HG03103 (cell line): ENCODE results near the gene HIPK2.
"Not testable (repeated sequence)": the region's sequence is repeated elsewhere in the genome, so short reads cannot be mapped to it uniquely, and the experiment has no call there.

Experiments used
- ATAC-seq: cut with Tn5 transposase; IDR thresholded peaks from one replicate; pipeline ENCODE4 v1.9.1; 2021; ENCODE audit warnings: low read depth; ENCODE audit not compliant: unreplicated experiment

The HIPK2 gene

DNA sequence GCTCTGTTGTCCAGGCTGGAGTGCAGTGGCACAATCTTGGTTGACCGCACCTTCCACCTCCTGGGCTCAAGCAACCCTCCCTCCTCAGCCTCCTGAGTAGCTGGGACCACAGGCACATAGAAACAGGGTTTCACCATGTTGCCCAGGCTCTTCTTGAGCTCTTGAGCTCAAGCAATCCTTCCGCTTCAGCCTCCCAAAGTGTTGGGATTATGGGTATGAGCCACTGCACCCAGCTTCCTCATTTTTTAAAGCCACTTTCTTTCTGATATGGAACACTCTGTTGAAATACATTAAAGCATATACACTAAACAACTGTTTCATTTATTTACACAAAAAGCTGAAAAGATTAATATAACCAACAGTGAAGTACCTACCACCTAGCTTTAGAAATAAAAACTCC lies 137.1 kb downstream of the HIPK2 start:
- no peak for ATAC-seq

DNA sequence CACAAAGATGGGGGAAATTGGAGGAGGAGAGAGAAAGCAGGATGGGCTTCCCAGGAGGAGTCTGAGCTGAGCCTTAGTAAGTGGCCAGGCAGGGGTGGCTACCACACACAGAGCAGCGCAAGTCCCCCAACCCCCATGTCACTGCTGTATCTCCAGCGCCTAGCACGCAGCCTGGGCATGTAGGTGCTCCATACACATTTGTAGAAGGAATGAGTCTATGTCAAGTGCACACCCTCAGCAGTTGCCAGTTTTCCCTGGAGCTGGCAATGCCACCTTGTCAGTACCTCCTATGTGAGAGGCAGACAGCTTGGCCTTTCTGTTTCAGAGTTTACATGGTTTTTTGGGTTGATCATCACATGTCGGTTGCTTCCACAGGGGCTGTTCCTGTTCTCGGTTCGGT lies 138.2 kb downstream of the HIPK2 start:
- ATAC-seq: no peak

DNA sequence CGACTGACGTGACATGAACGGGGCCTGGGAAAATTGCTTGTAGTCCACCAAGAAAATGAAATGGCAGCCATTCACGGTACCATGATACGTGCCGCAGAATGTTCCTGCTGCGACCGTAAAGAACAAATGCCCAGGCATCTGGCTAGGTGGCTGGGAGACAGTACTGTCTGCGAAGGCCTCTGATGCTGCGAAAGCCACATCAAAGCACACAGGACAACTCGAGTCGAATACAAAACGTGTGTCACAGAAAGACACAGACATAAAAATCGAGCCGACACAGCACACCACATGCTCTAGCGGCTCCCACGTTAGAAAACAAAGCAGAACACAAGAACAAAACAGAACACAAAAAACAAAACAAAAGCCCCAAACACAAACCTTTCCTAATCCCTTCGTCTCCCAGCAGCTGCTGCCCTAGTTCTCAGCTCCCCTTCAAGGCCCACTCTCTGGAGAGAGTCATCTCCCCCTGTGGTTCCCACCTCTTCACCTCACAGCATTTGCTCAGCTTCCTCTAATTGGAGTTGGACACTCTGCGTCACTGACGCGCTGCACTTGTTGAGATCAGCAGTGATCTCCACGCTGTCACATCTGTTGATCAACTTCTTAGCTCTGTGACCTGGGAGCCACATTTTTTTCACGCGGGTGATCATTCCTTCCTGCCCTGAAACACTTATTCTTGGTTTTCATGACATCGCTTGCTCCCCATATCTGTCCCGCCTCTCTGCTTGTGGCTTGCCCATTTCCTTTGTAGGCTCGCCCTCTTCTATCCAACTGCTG lies 142.1 kb downstream of the HIPK2 start:
- ATAC-seq: no peak

DNA sequence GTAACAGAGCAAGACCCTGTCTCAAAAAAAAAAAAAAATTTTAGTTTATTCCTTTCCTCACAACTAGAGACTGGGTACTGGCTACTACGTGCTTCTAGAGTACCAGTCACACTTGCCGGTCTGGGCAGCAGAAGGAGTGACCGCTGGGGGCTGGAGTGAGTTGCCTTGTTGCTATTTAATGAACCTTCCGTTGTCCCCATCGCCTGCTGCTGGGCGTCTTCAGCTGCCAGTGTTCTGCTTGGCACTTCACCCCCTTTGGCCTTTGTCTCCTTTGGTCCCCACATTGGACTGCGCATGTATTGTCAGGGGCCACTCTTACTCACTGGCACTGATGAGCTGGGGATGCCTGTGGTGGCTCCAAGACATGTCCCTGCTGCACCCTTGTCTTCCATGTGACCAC lies 143.7 kb downstream of the HIPK2 start:
- ATAC-seq: no peak

DNA sequence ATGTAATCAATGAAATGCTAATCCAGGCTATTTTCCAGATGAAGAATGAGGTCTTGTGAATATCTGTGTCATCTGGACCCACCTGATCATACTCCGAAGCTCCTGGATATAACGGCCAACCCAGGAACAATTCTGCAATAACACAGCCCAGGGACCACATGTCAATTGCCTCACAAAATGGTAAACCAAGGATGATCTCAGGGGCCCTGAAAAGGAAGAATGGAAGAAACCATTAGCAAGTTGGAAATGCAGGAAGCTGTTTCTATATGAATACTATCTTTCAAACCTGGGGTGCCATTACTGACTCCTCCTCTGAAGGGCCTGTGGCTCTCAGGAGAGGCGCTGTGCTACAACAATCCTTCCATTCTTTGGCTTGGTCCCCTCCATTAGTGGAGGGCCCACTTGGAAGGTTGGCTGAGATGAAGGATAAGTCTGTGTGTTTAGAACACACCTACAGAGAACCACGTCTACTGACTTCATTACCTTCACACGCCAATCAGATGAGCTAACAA lies 146.2 kb downstream of the HIPK2 start:
- no peak for ATAC-seq

DNA sequence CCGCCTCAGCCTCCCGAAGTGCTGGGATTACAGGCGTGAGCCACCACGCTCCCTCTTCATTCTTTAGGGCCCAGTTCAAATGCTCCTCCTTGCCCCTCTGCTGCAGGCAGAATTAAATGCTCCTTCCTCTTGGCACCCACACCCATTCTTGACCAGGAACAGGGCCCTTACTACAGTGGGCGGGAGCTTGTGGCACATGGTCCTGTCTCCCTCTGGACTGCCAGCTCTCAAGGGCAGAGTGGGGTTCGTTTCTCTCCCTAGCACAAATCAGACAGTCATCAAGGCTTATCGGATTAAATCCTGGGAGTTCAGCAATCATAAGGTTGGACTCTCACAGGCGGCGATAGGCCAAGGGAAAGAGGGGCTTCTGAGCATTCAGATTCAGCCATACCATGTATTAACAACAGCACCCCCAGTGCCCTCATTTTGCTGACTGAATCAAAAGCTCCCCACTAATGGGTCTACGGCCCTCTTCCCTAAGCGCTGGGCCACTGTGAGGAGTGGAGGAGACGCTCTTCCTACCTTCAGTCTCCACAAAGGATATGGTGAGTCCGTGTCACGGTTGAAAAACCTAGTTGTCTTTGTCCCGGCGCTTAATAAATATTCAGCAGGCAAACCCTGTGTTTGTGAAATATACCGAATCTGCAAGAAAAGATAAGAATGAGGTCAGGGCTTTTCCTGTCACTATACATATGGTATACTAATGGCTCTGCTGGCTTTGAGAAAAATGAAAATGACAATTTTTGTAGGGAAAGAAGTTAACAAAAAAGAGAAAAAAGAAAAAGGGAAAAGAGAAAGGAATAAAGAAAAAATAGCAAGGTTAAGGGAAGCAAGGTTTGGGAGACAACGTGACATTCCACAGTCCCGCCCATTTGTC lies 146.9 kb downstream of the HIPK2 start:
- no peak for ATAC-seq

DNA sequence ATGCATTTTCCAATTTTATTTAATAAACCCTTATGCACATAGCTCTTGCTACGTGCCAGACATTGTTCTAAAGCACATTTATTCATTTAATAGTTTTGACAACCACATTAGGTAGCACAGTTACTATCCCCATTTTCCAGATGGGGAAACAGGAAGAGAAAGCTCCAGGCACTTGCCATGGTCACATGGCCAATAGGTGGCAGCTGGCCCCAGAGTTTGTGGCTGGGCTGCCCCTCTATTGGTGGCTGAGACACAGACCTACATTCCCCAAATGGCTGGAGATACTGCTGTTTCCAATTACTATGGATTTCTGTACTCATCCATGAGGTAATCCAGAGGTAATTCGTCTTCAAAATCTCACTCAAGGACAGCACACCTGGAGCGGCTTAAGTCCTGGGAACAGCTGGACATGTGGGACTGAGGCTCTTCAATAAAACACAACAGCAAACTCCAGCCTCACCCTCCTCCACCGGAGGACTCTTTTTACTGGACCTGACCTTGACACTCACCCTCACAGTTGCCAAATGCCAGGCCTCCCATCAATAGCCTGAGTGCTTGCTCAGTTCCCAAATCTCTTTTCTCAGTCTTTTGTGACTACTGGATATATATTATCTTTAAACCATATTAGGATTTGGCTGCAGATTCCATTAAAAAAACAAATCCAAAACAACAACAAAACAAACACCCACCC lies 148.3 kb downstream of the HIPK2 start:
- no peak for ATAC-seq

DNA sequence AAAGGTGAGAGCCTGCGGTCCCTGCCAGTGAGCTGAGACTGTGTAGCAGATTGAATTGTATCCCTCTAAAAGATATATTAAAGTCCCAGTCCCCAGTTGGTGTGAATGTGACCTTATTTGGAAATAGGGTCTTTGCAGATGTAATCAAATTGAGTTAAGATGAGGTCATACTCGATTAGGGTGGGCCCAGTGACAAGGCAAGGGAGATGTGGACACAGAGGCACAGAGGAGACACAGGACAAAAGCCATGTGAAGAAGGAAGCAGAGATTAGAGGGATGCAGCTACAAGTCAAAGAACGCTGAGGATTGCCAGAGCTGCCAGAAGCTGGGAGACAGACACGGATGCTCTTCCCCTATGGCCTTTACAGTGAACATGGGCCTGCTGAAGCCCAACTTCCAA lies 150.0 kb downstream of the HIPK2 start:
- no peak for ATAC-seq

DNA sequence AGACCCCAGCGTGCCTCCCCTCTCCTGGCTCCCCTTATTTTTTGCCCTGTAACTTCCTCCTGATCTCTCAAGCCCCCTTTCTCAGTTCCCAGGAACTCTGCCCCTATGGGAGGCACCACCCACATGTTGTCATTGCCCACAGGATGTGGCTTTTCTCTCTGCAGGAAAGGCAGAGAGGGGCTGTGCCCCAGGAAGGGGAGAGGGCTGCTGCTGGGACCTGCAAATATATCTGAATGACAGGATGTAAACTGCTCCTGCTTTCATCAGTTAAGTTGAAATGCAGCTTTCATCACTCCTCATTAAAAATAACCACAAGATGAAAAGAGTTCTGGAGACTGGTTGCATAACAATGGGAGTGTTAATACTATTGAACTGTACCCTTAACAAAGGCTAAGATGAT lies 151.0 kb downstream of the HIPK2 start:
- no peak for ATAC-seq

DNA sequence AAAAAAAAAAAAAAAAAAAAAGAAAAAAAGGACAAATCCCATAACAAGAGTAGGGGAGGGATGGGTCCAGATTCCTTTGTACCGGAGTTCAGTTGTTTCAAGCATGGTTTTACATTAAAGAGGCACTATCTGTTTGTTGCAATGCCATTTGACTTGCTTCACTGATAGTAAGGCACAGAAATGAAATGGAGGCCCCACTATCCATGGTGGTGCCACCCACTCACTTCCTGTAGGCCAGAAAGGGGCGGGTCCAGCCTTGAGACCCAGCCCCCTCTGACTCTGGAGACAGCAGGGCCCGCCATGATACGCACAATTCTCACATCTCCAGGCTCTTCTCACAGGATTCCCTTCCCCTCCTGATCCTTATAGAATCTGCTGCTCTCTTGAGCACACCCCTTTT lies 154.3 kb downstream of the HIPK2 start:
- no peak for ATAC-seq

DNA sequence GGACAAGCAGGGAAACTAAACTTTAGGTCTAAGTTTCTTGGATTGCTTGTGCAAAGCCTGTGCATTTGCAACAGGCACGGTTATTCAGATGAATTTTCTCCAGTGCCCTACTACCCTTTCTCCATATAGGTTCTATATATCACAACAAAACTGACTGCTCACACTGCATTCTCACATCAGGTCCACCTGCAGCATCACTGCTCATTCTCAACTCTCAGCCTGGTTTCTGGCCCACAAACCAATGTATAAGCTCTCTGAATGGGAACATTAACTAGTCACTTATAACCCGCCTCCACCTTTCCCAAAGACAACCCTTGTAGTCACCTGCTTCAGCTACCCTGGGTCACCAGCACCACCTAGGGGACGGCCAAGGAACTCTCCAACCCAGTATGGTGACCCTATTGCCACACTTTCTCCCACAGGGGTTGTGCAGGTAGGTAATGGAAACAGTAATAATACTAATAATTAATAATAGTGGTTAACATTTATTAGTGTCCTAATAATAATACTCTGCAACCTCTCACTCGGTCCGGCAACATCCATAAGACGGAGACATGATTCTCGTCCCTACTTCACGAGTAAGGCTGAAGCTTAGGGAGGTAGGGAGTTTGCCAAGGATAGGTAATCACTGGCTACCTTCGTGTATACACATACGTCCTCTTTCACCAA lies 157.0 kb downstream of the HIPK2 start:
- peak; percentile 77 for ATAC-seq

DNA sequence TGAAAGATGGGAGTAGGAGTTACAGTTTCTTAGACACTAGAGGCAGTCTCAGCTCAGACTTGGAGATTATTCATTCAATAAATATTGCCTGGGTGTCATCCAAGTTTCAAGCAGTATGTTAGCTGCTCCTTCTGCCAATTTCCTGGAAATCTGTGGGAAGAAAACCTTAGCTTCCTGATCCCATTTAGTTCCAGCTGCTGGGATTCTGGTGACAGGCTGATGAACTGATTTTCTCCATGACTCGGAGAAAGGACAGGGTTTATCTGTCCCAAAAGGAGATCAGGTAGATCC lies 158.5 kb downstream of the HIPK2 start:
- ATAC-seq: no peak

DNA sequence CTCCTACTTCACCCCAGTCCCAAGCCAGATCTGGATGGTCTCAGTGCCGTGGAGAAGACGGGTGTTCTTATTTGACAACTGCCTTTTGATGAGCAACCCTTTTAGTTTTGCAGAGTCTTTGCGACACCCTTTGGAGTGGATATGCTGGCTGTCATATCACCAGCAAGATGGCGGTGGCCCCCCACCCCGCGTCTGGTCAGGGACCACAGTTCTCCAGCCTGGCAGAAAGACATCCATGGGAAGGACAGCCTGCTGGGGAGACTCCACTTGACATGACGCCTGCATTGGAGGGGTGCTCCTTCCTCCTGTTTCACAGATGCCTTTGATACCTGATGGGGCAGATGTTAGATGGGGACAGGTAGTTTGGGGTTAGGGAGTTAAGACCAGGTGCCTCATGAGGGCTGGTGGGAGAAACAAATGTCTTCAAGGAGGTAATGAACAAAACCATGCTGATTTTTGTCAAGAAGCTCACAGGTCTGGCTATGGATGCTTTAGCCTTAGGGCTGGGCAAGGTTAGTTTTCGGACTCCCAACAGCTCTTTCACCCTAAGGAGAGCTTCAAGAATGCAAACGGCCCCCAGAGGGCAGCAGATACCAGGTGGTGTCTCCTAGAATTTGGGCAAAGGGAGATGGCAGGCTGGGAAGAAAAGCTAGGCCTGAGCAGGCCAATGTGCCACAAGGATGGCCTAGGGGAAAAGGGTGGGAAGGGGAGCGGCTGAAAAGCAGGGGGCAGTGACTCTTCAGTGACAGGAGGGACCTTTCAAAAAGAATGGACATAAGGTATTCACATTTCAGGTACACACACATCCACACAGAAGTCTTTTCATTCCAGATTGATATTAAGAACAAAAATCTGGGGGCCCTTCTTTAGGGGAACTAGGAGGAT lies 159.1 kb downstream of the HIPK2 start:
- ATAC-seq: no peak

DNA sequence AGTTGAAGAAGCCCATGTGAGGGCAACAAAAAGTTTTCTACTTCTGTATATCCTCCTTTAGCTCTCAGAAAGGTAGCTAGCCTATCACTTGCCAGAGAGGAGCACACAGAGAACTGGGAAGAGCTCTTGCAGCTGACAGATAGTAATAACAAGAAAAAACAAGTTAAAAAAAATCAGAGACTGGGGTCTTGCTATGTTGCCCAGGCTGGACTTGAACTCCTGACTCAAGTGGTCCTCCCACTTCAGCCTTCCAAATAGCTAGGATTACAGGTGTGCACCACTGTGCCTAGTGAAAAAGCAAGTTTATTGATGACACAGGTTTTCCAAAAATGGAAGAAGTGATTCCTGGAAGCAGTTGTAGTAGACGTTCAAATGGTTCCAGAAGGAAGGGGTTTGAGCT lies 160.7 kb downstream of the HIPK2 start:
- no peak for ATAC-seq

DNA sequence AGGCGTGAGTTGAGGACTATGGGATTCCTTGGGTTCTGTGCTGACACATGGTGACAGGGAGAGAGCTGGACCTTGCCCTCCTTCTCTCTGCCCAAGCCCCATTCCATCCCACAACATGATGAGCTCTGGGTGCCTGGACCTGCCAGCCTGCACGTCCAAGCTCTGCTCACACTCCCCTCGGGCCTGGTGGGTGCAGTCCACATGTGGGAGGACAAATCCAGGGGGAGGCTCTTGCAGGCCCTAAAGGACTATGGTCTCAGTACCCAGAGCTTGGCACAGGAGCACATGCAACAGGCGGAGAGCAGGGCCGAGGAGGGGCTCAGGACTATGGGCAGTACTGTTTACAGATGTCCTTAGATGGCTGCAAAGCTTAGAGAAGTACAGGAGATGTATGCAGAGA lies 162.9 kb downstream of the HIPK2 start:
- ATAC-seq: no peak

DNA sequence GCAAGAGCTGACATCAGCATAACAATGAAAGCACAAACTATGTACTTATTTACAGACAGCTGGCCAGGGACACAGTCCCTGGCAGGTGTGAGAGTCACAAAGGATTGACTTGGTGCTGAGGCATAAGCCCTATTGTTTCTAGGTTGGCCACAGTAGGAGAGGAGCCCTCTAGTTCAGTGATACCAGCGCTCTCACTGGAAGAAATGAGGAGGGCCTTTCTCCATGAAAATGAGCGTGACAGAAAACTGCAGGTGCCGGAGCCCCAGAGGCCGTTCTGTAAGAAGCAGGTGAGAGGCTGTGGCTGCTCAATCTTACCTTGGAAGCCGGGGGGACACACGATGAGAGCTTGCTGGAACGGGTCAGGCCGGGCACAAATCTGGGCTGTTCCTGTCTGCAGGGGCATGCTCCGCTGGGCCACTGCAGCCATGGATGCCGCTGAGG lies 163.8 kb downstream of the HIPK2 start:
- no peak for ATAC-seq

DNA sequence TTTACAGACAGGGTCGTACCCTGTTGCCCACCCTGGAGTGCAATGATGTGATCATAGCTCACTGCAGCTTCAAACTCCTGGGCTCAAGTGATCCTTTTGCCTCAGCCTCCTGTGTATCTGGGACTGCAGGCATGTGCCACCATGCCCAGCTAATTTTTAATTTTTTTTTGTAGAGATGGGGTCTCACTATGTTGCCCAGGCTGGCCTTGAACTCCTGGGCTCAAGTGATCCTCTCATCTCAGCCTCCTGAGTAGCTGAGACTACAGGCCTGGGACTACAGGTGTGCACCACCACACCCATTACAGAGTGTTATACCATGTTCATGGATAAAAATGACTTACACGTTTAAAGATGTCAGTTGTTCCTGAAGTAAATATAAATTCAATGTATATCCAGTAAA lies 166.2 kb downstream of the HIPK2 start:
- not testable (repeated sequence) for ATAC-seq

DNA sequence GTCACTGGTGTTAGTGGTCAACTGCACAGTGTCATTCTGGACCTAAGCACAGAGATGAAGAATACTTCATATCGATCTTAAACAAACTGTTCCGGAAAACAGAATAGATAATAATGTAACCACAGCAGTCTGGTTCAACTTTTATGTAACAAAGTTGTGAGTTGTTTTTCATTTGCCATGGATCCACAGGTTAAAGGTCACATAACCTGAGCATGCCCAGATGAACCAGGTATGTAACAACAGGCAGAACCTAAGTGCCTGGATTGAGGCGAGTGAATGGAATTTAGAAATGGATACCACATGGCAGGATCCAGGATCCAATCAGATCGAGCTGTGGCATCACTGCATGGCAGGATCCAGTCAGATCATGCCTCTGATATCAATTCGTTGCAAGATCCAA lies 167.2 kb downstream of the HIPK2 start:
- ATAC-seq: no peak

DNA sequence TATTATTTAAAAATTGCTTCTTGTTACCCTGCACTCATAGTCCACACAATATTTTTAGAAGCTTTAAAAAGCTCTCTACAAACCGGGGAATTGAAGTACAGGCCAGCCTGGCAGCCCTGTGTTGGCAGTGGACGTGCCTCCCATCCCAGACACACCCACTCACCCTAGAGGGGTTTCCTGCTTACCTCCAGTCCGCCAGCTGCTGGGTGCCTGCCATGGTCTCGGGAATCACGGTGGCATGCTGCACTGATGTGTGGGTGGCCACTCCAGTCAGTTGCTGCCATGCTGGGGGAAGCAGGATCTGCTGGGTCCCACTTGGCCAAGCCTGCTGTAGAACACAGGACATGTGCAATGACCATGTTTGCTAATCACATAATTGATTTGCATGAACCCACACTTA lies 173.9 kb downstream of the HIPK2 start:
- ATAC-seq: no peak

DNA sequence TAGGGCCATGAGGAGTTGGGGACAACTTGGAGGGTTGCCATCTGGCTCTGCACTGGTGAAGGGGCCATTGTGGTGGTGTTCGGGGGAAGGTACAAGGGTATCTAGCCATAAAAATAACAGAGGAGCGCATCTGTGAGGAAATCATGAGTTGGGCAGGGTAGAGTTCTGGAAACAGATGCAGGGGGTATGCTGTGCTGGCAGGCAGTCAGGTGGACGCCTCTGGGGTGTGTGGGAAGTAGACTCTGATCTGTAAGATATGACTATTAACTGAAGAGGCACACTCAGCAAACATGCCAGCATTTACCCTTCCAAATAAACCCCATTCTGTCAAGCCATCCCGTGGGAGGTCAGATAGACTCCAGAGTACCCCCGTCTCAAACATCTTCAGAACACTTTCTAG lies 174.5 kb downstream of the HIPK2 start:
- ATAC-seq: no peak
